ENCODE data around the gene PBX4. TPM values are rescaled to one million over a fixed set of nuclear protein-coding genes. Genes with fewer than 3 reads are reported as not detected.

PBX4 gene
- polyA plus RNA-seq, 1 donor from 2014 or later = 4.1 TPM

DNA sequence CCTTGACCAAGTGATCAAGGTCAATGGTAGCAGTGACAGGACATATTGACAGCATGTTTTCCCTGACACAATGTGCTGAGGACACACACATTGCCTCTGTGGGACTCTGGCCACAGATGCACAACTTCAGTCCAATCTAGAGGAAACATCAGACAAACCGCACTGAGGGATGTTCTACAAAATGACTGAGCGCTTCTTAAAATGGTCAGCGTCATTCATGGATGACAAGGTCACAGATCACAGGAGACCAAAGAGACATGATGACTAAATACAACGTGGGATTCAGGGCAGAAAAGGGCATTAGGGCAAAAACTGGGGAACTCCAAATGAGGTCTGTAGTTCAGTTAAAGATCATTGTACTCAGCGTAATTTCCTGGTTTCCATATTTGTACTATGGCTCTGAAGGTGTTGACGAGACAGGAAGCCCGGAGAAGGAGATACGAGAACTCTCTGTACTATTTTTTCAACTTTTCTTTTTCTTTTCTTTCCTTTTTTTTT lies 20.6 kb downstream of the PBX4 start:
- H3K4me3 Mint-ChIP-seq = peak overlapping the region; percentile 22 to 92 (median 82)
- H3K9me3 Mint-ChIP-seq = no peaks in the 10 kb centered on the region
- peaks cover 1% of the 10 kb centered on the region for H3K36me3 Mint-ChIP-seq
- no peaks in the 10 kb centered on the region for H3K27me3 Mint-ChIP-seq
- peaks cover 14 to 35% (median 28%) of the 10 kb centered on the region in 3 donors for H3K4me1 Mint-ChIP-seq
- peak overlapping the region; percentile 39 to 98 (median 95) for H3K27ac Mint-ChIP-seq

DNA sequence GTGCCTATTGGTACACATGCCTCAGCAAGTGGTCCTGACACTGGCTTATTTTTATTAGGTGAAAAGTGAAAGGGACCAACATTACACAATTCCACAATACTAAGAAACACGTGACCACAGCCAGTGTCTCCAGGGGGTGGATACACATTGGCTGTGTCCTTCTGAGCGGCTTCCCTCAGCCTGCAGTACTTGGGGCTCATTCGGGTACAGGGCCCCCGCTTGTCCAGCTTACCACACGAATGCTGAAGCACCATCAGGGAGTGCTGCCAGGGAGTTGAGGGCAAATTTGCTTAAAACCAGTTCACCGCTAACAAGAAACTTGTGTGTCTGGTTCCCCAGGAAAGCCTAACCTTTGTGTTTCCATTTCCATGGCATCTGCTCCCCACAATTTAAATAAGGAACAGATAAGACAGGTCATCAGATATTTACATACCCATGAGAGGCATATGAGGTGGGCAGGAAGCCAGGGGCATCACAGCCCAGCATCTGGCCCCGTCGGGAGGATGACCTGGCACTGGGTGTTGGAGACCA lies 23.3 kb downstream of the PBX4 start:
- peak overlapping the region in 1 of 4 donors; percentile 76 for H3K4me3 Mint-ChIP-seq
- H3K4me1 Mint-ChIP-seq = peaks cover 21 to 41% (median 35%) of the 10 kb centered on the region in 3 donors

DNA sequence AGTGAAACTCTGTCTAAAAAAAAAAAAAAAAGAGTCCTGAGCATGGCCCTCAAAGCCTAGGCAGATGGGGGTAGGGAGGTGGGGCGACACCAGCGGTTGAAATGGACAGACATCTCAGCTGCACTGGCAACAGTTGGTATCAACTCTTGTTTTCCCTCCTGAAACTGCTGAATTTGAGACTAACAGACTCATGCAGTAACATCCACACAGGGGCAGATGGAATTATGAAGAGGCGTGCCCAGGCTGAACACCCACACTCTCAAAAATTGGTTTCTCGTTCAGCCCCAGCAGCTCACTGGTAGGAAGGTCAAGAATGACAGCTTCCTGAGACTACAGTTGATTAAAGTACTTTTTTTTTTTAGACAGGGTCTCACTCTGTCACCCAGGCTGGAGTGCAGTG lies 24.1 kb downstream of the PBX4 start:
- H3K36me3 Mint-ChIP-seq = peaks cover 1% of the 10 kb centered on the region
- H3K27me3 Mint-ChIP-seq = no peaks in the 10 kb centered on the region
- H3K9me3 Mint-ChIP-seq = no peaks in the 10 kb centered on the region
- peak overlapping the region in 1 of 4 donors; percentile 45 for H3K4me3 Mint-ChIP-seq
- peak overlapping the region in 2 of 3 donors; percentile 16 to 18 for H3K27ac Mint-ChIP-seq
- H3K4me1 Mint-ChIP-seq = peaks cover 25 to 44% (median 38%) of the 10 kb centered on the region in 3 donors

More for the DNA sequence above, 23.3 kb downstream of the PBX4 start:
- no peaks in the 10 kb centered on the region for H3K9me3 Mint-ChIP-seq
- H3K27me3 Mint-ChIP-seq = no peaks in the 10 kb centered on the region
- peak overlapping the region; percentile 18 to 83 (median 67) for H3K27ac Mint-ChIP-seq
- H3K36me3 Mint-ChIP-seq = peaks cover 1% of the 10 kb centered on the region

- no peaks in the 10 kb centered on the region for H3K9me3 Mint-ChIP-seq
- peak overlapping the region in 2 of 4 donors; percentile 12 to 33 for H3K4me3 Mint-ChIP-seq
- peaks cover 1% of the 10 kb centered on the region for H3K36me3 Mint-ChIP-seq
- H3K27me3 Mint-ChIP-seq = no peaks in the 10 kb centered on the region
- H3K27ac Mint-ChIP-seq = no peak overlapping the region
- peaks cover 15 to 32% (median 23%) of the 10 kb centered on the region in 3 donors for H3K4me1 Mint-ChIP-seq
Observed at GRCh38 chr19:19592690-19593089, 25.8 kb downstream of the PBX4 start.

DNA sequence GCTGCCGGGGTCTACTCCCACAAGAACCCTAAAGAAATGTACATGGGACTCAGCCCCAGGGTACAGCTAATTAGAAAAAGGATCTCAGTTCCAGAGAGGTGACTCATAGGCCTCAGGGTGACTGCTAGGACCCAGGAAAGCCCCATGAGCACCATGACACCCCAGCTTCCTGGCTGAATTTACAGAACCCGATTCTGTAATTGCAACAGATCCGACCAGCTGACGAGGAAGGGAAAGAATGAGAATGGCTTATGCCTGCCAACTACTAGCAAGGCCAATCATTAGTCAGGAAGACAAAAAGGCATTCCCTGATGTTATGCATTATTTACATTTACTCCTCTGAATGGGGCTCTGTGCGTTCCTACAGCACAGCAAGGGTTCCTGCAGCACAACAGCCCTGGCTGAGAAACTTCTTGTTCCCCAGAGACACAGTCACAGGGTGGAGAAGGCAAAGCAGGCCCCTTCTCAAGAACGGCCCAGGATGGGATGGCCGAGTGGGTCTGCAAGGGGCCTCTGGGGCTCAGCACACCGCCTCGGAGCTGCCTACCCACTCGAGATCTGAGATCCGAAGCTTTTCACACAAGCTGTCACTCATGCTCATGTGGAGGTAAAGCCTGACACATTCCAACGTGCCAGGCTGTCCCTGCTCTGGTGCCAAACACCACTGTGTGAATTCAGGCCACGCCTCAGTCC lies 27.2 kb downstream of the PBX4 start:
- H3K36me3 Mint-ChIP-seq = peaks cover 1% of the 10 kb centered on the region
- H3K27me3 Mint-ChIP-seq = no peaks in the 10 kb centered on the region
- H3K4me1 Mint-ChIP-seq = peaks cover 15 to 23% (median 16%) of the 10 kb centered on the region in 3 donors
- H3K9me3 Mint-ChIP-seq = no peaks in the 10 kb centered on the region
- peak overlapping the region; percentile 70 to 98 (median 97) for H3K27ac Mint-ChIP-seq
- H3K4me3 Mint-ChIP-seq = peak overlapping the region; percentile 15 to 89 (median 66)

GRCh38 chr19:19588546-19588945 lies 29.9 kb downstream of the PBX4 start:
- Mint-ChIP-seq H3K9me3 (no peaks in the 10 kb centered on the region), H3K4me1 (peaks cover 12 to 17% (median 13%) of the 10 kb centered on the region in 3 donors), H3K36me3 (no peaks in the 10 kb centered on the region), H3K4me3 (no peak overlapping the region), H3K27me3 (no peaks in the 10 kb centered on the region), H3K27ac (no peak overlapping the region)

DNA sequence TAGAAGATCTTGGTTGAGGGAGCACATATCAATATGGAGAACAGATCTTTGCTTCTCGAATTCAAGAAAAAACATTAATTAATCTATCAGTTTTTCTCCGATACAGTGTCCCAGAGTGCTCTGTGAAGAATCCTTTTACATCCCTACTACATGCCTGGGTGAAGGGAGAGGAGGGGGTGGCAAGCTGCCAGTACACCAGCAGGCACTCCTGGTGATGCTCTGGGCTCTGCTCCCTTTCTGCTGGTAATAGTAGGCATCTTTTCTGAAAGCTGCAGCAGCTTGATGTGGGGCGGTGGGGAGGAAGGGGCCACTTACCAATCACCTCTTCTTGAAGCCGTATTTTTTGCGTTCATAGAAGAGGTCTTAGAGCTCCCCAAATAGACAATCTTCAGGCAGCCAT lies 30.7 kb downstream of the PBX4 start:
- H3K27ac Mint-ChIP-seq = peak overlapping the region in 1 of 3 donors; percentile 29
- no peaks in the 10 kb centered on the region for H3K27me3 Mint-ChIP-seq
- no peaks in the 10 kb centered on the region for H3K36me3 Mint-ChIP-seq
- no peak overlapping the region for H3K4me3 Mint-ChIP-seq
- H3K4me1 Mint-ChIP-seq = peaks cover 12 to 17% (median 13%) of the 10 kb centered on the region in 3 donors
- H3K9me3 Mint-ChIP-seq = no peaks in the 10 kb centered on the region

GRCh38 chr19:19584356-19584755 lies 34.1 kb downstream of the PBX4 start:
- Mint-ChIP-seq H3K27me3 (no peaks in the 10 kb centered on the region), H3K9me3 (no peaks in the 10 kb centered on the region), H3K36me3 (no peaks in the 10 kb centered on the region), H3K4me1 (no peaks in the 10 kb centered on the region), H3K4me3 (no peak overlapping the region), H3K27ac (no peak overlapping the region)

GRCh38 chr19:19582471-19582870 lies 36.0 kb downstream of the PBX4 start:
- Mint-ChIP-seq H3K4me3 (no peak overlapping the region), H3K4me1 (no peaks in the 10 kb centered on the region), H3K27me3 (no peaks in the 10 kb centered on the region), H3K36me3 (no peaks in the 10 kb centered on the region), H3K27ac (no peak overlapping the region), H3K9me3 (no peaks in the 10 kb centered on the region)

DNA sequence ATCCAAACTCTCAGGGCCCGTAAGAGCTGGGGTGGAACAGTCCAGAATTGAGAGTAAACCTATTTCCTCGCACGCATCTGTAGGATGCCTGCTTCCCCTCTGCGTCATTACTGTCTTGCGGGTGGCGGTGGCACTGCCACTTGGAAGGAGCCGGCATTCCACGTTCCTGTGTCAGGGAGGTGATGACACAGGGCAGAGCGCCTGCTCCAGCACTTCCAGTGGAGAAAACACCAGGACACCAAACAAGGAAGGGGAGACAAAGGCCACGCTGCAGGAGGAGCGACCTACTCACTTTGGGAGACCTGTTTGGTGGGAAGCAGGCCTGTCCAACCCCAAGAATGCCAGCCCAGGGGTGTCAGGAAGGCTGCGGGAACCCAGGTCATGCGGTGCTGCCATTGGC lies 37.1 kb downstream of the PBX4 start:
- Mint-ChIP-seq H3K4me3 (no peak overlapping the region), H3K27ac (peak overlapping the region in 1 of 3 donors; percentile 77), H3K9me3 (no peaks in the 10 kb centered on the region), H3K4me1 (no peaks in the 10 kb centered on the region), H3K36me3 (no peaks in the 10 kb centered on the region), H3K27me3 (no peaks in the 10 kb centered on the region)

DNA sequence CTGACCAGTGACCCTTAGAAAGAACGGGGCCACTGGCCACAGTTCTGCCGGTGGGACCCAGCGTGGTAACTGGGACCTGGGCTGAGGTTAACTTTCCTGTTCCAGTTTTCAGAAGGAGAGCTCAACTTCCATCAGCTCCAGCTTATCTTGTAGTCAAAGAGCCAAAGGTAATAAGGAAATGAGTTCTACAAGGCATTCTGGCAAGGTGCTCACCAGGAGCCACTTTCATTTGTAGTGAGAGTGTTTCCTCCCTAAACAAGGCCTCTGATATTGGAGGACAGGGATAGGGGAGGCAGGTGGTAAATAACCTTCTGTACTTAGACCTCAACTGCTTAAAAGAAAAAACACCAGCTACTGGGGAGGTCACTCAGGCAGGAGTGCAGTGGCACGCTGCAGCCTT lies 38.1 kb downstream of the PBX4 start:
- Mint-ChIP-seq H3K27ac (no peak overlapping the region), H3K4me1 (no peaks in the 10 kb centered on the region), H3K4me3 (peak overlapping the region in 1 of 4 donors; percentile 30), H3K36me3 (peaks cover 2% of the 10 kb centered on the region), H3K27me3 (no peaks in the 10 kb centered on the region), H3K9me3 (no peaks in the 10 kb centered on the region)

DNA sequence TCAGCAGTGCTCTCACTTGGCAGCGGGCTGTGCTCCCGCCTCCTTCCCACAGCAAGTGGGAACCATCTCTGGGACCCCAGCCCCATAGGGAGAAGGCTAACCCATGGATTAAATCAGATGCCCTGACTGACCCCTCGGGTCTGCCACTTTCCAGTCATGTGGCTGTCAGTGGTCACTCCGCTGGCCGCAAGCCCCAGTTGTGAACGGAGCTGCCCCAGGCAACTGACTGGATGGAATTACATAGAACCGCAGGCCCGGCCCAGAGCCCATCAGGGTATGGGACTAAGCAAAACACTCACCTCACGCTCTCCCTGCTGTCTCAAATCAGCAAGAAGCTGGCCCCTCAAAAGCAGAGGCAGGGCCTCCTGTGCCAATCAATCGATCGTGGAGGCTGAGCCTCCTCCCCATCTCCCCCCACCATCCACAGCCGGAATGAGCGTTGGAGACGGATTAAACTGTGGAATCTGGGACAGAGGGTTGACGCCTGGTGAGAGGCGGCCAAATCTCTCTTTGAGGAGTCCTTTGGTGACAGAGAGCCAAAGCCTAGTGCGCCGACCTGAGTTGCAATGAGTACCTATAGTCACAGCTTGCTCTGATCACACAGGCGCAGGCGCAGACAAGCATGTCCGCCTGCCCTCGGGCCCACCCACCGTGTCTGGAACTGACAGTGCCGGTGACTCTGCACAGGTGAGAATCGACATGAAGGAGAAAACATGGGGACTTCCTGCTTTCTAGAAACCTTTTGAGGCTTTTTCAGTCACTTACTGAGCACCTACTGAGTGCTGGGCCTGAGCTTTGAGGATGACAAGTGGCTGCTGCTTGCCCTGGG lies 38.7 kb downstream of the PBX4 start:
- Mint-ChIP-seq H3K4me1 (no peaks in the 10 kb centered on the region), H3K27ac (peak overlapping the region in 1 of 3 donors; percentile 43), H3K9me3 (no peaks in the 10 kb centered on the region), H3K36me3 (peaks cover 2% of the 10 kb centered on the region), H3K27me3 (no peaks in the 10 kb centered on the region), H3K4me3 (no peak overlapping the region)

DNA sequence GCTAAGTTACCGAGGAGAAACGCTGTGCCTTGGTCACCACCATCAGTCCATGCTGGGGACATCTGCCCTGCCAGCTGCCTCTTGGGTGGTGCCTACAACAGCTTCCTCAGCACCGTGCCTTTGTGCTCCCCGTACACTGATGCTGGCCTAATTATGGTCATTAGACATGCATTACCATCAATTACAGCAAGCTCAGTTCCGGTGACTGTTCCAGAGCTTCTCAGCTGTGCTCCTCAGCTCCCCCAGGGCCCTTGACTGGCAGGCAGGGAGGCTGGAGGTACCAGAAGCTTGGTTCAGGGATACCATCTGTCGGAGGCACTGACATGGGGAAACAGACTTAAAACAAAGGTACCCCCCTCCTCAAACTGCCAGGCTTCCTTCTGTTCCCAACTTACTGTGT lies 40.2 kb downstream of the PBX4 start:
- no peaks in the 10 kb centered on the region for H3K27me3 Mint-ChIP-seq
- no peaks in the 10 kb centered on the region for H3K9me3 Mint-ChIP-seq
- no peaks in the 10 kb centered on the region for H3K4me1 Mint-ChIP-seq
- no peak overlapping the region for H3K4me3 Mint-ChIP-seq
- H3K27ac Mint-ChIP-seq = no peak overlapping the region
- H3K36me3 Mint-ChIP-seq = peaks cover 2% of the 10 kb centered on the region

GRCh38 chr19:19575411-19575810 lies 43.1 kb downstream of the PBX4 start:
- H3K27me3 Mint-ChIP-seq = no peaks in the 10 kb centered on the region
- no peak overlapping the region for H3K4me3 Mint-ChIP-seq
- H3K4me1 Mint-ChIP-seq = no peaks in the 10 kb centered on the region
- H3K9me3 Mint-ChIP-seq = no peaks in the 10 kb centered on the region
- H3K36me3 Mint-ChIP-seq = peaks cover 4% of the 10 kb centered on the region
- peak overlapping the region in 1 of 3 donors; percentile 74 for H3K27ac Mint-ChIP-seq
